HG03103 (cell line): ENCODE data around the gene SPC25.
"Not testable (repeated sequence)": the region's sequence is repeated elsewhere in the genome, so short reads cannot be mapped to it uniquely, and the experiment has no call there.

ENCODE experiments used
- ATAC-seq: cut with Tn5 transposase; IDR thresholded peaks from one replicate; pipeline ENCODE4 v1.9.1; 2021; ENCODE audit warnings: low read depth; ENCODE audit not compliant: unreplicated experiment

Gene SPC25

GRCh38 chr2:168890006-168890782 is at the start of gene SPC25:
TSS of gene SPC25 (minus strand) at chr2:168890430. CDS start at chr2:168889519, 911 bp downstream.
- peak; percentile 100 for ATAC-seq

GRCh38 chr2:168939918-168940317 is 49.7 kb upstream of the SPC25 start:
- ATAC-seq: no peak

GRCh38 chr2:168939061-168939460 is 48.8 kb upstream of the SPC25 start:
- ATAC-seq: no peak

GRCh38 chr2:168935810-168936581 is 45.8 kb upstream of the SPC25 start:
- no peak for ATAC-seq

GRCh38 chr2:168934826-168935225 is 44.6 kb upstream of the SPC25 start:
- ATAC-seq: no peak

GRCh38 chr2:168932174-168932573 is 41.9 kb upstream of the SPC25 start:
- not testable (repeated sequence) for ATAC-seq

- ATAC-seq: no peak
Measured at GRCh38 chr2:168930242-168930641, 40.0 kb upstream of the SPC25 start.

GRCh38 chr2:168929031-168929430 is 38.8 kb upstream of the SPC25 start:
- ATAC-seq: no peak

- ATAC-seq: no peak
Measured at GRCh38 chr2:168928113-168928831, 38.0 kb upstream of the SPC25 start.

GRCh38 chr2:168926621-168927386 is 36.6 kb upstream of the SPC25 start:
- ATAC-seq: no peak

- no peak for ATAC-seq
Measured at GRCh38 chr2:168920504-168921157, 30.4 kb upstream of the SPC25 start.

- no peak for ATAC-seq
Measured at GRCh38 chr2:168916331-168916675, 26.1 kb upstream of the SPC25 start.

GRCh38 chr2:168915441-168916330 is 25.5 kb upstream of the SPC25 start:
- no peak for ATAC-seq

GRCh38 chr2:168913495-168913894 is 23.3 kb upstream of the SPC25 start:
- ATAC-seq: no peak

- ATAC-seq: no peak
Measured at GRCh38 chr2:168912901-168913369, 22.7 kb upstream of the SPC25 start.

GRCh38 chr2:168912466-168912865 is 22.2 kb upstream of the SPC25 start:
- no peak for ATAC-seq

- ATAC-seq: no peak
Measured at GRCh38 chr2:168910330-168910729, 20.1 kb upstream of the SPC25 start.

- ATAC-seq: no peak
Measured at GRCh38 chr2:168907940-168908662, 17.9 kb upstream of the SPC25 start.
